HG02759 (cell line): ENCODE results near the gene ILKAP.
"Not testable (repeated sequence)": the region's sequence is repeated elsewhere in the genome, so short reads cannot be mapped to it uniquely, and the experiment has no call there.

Source experiments
- ATAC-seq: cut with Tn5 transposase; IDR thresholded peaks from one replicate; pipeline ENCODE4 v1.9.1; 2021; ENCODE audit warnings: mild to moderate bottlenecking, moderate library complexity; ENCODE audit not compliant: unreplicated experiment

ILKAP gene

DNA sequence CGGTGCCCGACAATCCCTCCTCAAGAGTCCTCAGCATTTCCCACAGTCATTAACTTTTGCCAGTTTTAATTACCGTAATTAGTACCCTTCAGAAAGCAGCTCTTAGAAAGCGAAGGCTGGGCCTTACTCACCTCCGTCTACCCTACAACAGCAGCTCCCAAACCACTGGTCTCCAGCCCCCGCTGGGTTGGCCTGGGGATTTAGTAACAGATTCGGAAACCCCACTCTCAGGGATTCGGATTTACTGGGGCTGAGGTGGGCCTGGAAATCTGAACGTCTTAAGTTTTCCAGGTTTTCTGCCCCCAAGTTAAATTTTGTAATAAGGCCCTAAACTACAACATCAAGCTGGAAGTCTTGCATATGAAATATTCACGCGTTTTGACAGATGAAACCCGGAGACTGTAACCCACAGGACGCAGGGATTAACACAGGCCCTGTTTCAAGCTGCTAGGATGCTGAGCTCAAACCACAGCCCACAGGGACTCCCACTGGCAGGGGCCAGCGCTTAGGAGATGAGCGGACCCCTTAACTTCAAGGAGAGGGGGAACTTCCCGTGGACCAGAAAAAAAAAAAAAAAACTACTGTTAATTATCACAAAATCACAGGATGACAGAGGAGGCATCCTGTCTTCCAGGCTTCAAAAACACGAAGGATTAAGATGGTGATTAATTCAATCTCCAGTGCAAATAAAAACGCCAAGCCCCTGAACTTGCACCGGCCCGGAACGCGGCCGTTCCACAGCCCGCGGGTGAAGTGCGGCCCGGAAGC, 985 bp downstream of the ILKAP start:
- ATAC-seq: no peak

DNA sequence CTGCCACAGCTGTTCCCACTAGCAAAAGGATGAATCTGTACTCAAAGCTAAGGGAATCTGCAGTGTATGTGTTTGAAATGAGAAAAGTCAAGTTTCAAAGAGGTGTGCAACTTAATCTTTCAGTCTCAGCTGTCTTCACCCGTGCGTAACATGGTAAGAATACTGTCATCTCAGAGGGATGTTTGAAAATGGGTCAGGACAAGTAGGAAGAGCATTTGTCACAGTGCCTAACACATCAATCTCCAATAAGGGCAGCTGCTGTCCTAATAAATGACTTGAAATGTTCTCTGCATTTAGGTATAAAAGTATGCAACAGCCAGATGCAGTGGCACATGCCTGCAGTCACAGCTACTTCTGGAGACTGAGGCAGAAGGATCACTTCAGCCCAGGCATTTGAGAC, 13.1 kb downstream of the ILKAP start:
- no peak for ATAC-seq

DNA sequence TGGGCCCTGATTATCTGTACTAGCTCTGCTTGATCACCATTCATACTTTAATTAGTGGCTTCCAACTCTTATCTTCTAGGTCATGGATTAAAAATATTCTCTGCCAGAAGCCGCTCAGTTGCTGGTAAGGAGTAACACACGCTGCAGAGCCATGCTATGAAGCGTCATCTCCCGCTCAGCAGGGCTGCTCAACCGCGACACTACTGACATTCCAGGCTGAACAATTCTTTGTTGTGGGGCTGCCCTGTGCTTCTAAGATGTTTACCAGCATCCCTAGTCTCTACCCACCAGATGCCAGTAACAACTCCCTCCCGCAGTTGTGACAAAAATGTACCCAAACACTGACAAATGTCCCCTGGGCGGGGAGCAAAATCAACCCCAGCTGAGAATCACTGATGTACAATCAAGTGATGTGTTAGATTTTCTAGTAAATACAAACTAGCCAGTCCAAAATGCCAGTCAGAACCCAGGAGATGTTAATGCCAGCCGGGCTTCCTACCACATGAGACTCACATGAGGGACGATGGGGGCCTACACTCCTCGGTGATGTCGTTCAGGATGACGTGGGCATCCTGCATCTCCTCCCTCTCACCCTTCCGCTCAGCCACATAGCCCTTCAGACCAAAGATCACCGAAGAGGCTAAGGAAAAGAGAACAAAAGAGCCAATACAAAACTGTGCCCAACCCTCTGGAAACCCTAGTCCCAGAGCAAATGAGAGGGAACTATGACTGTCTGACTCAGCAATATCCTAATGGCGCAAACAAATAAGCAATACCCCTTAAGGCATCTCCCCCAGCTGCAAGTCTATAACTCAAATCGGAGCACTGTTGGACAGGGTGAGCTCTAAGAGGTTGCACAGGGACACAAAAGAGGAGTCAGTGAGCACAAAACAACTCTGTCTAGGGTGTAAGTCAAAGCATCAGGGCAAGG, 15.6 kb downstream of the ILKAP start:
- no peak for ATAC-seq

DNA sequence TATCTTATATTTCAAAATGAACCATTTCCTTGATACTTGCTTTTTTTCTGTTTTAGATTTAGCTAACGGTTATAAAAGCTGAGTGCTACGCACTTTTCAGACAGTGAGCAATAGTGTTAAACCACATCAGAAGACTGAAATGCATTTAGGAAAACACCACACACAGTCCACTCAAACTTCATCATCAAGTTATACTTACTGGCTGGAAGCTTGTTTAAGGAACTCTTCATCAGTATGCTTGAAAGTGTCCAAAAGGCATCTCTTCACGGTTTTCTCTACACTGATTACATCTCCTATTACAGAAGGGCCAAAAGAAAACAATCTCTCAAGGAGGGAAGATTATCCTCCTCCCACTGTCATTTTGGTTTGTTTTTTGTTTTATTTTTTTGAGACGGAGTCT, 19.7 kb downstream of the ILKAP start:
- ATAC-seq: no peak

DNA sequence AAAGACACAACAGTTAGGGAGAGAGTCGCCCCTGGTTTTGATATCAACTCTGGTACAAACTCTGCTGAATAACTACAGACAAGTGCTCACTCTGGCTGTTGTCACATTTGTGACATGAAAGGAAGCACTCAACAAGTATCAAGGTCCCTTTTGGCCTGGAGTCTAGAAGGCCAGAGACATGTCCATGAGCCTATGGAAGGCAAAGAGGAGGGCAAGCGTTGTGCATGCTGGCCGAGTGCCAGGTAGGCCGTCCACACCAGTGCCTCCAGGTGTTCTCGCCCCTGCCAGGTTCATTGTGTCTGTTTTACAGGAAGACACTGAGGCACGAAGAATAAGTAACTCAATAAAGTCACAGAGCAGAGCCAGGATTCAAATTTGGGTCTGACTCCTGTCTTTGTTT, 21.1 kb downstream of the ILKAP start:
- ATAC-seq: no peak

DNA sequence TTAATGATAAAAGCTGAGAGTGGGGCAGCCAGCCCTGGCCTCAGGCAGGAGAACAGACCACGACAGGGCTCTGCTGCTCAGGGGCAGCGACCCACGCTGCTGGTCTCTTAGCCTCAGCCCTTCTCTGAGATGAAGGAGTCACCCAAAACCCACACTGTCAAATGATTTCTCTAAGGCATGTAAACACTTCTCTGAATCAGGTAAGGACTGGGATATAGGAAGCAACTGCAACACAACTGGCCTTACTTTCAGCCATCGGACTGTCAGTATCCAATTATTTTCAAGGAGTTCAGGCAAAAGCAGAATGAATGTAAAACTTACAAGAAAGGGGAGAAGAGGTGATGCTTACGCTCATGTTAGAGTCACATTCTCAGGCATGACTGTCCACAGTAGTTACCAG, 22.9 kb downstream of the ILKAP start:
- no peak for ATAC-seq

DNA sequence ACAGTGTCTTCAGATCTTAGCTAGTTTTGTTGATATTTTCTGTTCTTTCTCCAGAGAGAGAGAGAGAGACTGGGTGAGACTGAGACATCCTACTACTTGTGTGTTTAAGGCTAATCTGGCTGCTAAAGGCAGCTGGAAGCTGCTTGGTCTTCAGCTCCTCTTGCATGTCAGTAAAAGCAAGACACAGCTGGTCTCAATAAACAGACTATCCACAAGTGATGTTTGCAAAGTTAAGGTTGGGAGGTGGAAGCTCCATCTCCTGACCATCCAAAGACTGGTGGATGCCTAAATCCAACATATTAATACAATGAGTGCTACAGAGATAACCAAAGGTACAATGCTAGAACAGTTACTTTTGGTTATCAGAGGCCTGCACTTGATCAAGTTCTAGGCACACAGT, 26.9 kb downstream of the ILKAP start:
- ATAC-seq: no peak

DNA sequence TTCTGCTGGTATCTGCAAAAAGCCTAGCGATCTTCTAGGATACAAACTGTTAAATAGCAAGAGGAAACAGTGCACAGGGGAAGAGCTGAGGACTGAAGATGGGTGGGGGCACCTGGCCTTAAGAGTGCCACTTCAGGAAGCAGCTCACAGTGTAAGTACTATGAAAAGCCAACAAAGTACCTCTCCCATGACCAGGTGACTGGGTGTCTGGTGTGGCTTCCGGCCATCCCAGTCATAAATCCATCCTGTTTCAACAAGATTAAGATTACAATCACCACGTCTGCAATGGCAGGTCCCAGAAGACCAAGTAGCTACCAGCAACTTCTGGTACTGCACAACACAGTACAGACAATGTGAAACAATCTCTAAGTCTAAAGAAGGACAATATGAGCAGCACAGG, 28.8 kb downstream of the ILKAP start:
- ATAC-seq: no peak

DNA sequence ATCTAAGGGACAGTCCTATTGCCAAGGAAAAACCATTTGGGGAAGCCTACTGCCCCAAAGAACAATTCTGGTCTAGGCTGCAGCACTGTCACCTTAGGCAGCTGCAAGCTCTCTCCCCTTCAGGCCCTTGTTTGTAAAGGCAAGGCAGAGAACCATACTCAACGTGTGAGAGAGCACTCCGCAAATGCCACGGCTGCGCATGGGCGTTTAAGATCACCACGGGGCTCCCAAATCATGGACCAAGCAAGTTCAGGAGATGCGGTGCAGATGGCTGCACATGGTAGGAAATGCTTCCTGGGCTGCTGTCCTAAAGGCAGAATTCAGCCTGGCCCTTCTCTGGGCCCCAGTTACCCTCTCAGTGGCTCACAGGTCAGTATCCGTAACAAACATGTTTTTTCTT, 29.2 kb downstream of the ILKAP start:
- ATAC-seq: no peak

DNA sequence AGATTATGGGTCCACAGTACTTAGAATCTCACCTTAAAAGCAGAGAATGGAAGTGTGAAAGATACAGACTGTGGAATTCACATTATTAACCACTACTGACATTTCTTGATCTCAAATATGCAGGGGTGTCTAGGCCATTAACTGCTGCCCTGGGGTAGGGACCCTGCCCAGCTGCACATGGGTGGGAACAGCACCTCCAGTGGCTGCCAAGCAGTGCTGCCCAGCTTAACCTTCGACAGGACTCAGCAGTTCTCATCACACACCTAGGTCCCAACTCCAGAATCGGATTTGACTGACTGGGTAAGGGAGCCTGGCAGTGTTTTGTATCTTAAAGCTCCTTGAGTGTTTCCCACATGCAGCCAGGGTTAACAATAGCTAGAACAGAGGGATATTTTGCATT, 29.8 kb downstream of the ILKAP start:
- ATAC-seq: no peak

DNA sequence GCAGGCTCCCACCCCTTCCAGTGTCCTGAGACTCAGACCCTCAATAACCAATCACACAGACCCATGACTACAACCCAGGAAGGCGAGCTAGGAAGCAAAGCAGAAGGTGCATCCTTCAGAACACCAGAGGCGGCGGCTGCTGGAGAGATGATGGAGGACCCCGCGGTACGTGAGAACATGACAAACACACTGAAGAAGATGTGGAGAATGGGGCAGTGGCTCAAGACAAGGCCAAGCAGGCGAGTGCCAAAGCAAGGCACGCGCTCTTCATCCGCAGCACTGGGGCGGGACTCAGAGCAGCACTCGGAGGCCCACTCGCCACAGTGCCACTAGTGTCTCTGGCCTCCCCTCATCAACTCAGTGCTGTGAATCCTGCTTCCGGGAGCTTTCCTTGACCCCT, 31.1 kb downstream of the ILKAP start:
- no peak for ATAC-seq

DNA sequence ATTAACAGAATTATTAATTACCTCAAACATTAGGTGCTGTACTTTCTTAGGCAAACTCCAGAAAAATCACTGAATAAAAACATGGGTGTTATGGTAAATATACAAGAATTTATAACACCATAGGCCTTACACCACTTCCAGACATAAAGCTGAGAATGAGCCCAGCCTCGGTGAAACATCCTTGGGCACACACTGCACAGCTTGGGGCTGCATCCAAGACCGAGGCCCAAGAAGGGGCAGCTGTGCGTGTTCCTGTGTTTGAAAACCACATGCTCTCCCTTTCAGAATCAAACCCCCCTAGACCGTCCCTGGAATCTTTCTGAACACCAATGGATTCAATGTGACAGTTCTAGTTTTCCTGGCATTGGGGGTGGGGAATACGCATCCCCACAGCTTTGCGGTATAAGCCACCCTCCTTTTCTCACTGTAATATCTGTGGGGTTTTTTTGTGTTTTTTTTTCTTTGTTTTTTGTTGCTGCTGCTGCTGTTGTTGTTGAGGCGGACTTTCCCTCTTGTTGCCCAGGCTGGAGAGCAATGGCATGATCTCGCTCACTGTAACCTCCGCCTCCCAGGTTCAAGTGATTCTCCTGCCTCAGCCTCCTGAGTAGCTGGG, 31.8 kb downstream of the ILKAP start:
- ATAC-seq: no peak

DNA sequence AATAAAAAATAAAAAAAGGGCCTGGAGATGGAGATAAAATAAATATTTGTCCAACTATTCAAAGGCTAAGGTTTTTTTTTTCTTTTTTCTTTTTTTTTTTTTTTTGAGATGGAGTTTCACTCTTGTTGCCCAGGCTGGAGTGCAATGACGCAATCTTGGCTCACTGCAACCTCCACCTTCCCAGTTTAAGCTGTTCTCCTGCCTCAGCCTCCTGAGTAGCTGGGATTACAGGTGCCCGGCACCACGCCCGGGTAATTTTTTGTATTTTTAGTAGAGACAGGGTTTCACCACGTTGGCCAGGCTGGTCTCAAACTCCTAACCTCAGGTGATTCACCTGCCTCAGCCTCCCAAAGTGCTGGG, 32.4 kb downstream of the ILKAP start:
- not testable (repeated sequence) for ATAC-seq

DNA sequence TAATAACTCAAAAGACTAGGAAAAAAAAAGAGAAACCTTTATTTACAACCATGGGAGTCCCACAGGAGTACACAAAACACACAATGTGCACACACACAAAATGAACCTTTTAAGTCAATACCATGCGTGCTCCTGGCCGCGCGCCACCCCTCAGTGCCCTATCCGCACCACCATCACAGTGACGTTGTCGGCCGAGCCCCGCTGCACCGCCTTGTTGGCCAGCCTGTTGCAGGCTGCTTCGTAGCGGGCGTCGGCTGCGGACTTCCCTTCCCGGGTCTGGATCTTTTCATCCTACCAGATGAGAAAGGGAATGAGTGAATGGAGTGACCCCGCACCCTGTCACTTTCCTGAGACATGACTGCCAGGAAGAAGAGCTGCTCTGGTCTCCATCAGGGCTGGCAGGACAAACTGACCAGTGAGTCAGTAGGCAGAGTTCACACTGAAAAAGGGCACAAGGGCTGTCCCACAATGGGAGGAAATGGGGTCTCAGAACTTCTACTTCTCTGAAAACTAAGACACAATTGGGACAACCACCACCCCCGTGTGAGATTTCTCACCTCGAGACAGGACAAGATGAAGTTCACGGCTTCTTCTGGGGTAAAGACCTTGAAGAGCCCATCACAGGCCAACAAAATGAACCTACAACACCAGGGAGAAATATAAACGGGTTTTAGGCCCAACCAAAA, 33.0 kb downstream of the ILKAP start:
- no peak for ATAC-seq

DNA sequence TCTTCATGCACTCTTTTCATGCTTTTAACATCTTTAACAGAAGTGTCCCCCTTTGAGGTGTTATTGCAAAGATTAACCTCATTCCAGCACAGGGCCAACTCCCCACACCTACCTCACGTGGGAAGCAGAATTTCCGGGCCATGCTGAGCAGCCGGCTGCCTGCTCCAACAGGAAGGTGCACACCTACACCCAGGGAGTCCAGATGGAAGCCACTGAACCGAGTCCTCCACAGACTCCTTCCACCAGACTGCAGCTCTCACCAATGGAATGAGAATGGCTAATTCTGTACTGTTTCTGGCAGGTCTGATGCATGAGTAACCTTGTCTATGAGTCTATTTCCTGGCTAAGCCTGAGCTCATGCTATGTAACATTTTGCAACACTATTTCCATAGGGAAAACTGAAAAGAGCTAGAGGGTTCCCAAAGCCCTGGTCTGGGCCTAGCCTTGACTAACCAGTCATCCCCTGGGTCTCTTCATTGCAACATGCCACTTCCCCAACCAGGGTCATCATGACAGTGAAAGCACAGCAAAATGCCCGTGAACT, 33.7 kb downstream of the ILKAP start:
- ATAC-seq: no peak

DNA sequence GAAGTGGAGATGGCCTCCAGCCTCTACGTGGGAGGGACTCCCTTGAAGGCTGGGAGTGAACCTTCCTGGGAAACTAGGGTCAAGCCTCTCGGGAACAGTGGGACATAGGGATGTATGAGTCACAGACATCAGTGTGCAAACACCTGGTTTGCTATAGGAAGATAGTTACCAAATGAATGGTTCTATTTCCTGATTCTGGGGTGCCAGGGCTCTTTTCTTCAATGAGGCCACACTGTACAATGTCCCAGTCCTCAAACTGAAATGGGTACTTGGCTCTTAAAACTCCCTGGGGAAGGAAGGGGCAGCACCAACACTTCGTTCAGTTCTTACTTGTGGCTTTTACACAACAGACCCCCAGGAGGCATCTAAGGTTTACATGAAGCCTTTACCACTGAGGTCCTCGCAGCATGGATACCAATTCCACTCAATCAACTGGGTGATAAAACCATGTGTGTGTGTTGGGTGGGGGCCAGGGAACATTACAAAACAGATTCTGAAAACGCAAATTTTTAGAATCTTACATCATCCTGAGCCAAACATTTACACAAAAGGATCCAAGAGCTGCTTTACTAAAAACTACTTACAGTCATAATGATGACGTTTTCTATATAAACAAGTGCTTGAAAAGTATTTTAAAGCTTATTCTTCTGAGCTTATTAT, 34.3 kb downstream of the ILKAP start:
- ATAC-seq: no peak

DNA sequence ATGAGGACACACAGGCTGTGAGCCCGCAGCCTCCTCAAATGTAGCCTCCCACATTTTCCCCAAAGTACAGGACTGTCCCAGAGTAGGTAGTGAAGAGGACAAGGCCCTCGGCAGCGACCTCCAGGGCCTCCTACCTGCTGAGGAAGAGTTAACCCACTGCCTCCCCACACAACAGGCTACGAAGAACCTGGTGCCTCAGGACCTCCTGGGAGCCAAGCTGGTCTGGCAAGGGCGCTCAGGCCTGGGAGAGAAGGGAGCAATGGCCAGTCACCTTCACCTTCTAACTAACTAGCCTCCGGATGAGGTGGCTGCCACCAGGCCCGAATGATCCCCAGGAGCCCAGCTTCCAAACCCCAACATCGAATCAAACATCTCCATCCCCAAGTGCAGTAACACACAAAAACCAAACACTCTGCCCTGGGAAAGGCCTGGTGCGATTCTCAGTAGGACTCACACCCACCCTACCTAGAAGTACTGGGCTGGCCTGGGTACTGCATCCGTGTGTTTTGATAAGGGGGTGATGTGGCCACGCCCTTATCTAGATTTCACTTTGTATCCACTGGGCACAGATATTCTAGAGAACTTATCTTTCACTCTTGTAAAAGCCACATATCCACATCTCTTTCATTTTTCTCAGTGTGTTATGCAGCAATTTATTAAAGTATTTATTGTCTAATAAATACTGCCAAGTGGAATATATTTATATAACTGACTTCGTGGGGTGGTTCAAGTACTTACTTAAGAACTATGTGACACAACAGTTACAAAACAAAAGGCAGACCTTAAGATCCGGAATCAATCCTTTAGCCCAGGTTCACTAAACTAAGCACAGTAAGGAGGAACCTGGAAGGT, 35.1 kb downstream of the ILKAP start:
- ATAC-seq: no peak

DNA sequence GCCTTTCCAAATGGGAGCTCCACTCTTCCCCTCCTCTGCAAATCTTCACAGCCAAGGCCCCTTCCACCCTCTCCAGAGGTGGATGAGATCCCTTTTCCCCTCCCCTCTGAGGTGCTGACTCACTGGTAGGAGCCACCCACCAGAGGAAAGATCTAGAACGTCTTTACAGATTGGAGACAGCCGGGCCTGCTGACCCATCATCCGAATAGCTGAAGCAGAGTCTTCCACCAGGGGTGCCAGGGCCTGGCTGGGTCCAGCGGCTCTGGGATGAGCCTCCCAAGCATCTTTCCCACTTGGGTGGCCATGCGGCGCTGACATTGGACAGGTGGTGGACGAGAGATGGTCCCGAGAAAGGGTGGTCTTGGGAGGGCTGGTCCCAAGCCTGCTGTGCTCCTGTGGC, 35.7 kb downstream of the ILKAP start:
- ATAC-seq: no peak

DNA sequence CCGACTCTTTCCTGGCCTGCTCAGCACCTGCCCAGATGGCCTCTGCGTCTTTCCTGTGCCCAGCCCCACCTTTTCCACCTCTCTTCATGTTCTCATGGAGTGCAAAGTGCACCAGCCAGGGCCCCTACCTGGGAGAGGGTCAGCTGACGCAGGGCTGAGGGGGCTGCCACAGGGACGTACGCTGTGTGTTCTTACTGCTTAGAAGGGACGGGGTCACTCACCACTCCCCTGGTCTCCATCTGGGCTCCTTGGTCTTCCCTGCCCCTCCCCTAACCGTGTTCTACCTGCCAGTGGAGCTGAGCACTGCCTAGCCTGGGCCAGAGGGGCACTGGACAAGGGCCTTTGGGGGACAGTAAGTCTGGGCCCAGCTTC, 36.2 kb downstream of the ILKAP start:
- no peak for ATAC-seq
